ENCODE data around the gene NRN1.

DNA sequence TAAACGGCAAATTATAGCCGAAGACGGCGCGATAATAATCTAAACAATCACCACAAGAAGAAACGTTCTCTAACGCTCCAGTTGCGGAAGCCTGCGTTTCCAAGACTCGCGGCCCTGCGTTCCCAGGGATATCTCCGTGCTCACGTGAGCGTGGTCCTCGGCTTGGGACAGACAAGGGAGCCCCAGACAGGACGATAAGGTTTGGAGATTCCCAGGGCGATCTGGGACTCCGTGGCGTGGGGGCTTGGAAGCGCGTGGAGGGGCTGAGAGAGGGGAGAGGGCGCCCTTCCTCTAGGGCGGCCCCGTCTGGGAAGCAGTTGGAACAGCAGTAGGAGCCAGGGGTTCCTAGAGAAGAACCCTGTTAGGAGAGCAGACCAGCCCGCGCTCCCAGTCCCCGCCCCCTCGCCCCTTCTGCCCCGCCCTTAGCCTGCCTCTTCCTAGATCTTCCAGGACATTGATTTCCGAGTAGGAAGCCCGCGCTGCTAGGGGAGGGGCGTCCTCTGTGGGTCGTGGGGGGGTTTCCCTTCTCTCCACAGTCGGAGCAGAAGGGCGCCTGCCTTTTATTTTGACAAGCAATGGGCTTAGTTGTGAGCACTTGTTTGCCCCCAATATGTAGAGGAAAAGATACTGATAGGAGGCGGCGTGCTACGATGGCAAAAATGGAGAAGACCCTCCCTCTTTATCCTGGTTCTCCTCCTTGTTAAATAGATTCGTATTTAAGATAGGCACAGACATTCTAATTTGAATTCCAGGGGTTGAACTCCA, 10.6 kb downstream of the NRN1 start:
- TF ChIP-seq POLR2A (IDR thresholded peaks at IDR 0.05; ENCODE audit: low read depth, low read length) (no peak), POLR2AphosphoS5 (IDR thresholded peaks at IDR 0.05; ENCODE audit: low read depth, low read length) (no peak)

All from GM12892 (cell line).